AG09319 (cell line): ENCODE results near the gene ELF2.

Source experiments
- DNase-seq: peaks from one replicate; pipeline ENCODE4 v3.0.0-alpha.2; 2010; ENCODE audit warnings: low read depth; ENCODE audit errors: extremely low read depth
- TF ChIP-seq, protein P1 (sequence below): IDR thresholded peaks from 2 replicates; pipeline ENCODE4 v1.5.1; 2011; ENCODE audit warnings: low read depth, mild to moderate bottlenecking, inconsistent platforms, low read length, moderate library complexity

The ELF2 gene

DNA sequence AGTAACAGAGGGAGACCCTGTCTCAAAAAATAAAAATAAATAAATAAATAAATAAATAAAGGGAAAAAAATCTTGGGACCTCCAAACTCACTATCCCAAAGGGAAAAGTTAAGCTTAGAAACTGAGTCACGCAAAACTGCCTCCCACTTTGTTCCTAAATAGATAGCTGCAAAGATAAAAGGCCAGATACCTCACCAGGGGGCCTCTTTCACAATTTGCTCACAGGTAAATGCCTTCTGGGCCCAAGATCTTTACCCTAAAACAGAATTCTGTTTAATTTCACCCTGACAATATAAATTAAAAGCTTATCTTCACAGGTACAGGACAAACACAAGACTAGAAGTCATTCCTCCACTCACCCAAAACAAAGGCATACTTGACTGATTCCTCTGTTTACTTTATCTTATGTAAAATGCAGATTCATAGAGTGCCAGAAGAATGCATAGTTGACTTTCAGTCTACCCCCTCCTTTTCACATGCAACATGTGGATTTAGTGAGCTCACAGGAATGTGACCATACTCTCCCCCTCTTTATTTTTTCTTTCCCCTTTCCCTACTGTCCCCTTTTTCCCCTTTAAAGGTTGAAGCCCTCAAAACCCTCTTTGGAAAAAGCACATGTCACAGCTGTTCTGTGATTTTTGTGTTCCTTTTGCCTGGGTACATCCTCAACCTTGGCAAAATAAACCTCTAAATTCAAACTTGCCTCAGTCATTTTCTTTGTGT, 23.4 kb downstream of the ELF2 start:
- TF ChIP-seq, protein P1, sequence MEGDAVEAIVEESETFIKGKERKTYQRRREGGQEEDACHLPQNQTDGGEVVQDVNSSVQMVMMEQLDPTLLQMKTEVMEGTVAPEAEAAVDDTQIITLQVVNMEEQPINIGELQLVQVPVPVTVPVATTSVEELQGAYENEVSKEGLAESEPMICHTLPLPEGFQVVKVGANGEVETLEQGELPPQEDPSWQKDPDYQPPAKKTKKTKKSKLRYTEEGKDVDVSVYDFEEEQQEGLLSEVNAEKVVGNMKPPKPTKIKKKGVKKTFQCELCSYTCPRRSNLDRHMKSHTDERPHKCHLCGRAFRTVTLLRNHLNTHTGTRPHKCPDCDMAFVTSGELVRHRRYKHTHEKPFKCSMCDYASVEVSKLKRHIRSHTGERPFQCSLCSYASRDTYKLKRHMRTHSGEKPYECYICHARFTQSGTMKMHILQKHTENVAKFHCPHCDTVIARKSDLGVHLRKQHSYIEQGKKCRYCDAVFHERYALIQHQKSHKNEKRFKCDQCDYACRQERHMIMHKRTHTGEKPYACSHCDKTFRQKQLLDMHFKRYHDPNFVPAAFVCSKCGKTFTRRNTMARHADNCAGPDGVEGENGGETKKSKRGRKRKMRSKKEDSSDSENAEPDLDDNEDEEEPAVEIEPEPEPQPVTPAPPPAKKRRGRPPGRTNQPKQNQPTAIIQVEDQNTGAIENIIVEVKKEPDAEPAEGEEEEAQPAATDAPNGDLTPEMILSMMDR, result no peak
- DNase-seq, result no peak

DNA sequence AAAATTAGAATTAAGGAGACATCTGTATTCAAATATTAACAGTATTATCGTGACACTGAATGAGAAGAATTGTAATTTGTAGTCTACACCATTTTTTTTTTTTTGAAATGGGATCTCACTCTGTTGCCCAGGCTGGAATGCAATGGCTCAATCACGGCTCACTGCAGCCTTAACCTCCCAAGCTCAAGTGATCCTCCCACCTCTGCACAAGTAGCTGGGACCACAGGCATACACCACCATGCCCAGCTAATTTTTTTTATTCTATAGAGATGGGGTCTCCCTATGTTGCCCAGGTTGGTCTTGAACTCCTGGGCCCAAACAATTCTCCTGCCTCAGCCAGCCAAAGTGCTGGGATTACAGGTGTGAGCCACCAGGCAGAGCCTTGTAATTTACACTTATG, 24.8 kb downstream of the ELF2 start:
- TF ChIP-seq, protein P1, result no peak

DNA sequence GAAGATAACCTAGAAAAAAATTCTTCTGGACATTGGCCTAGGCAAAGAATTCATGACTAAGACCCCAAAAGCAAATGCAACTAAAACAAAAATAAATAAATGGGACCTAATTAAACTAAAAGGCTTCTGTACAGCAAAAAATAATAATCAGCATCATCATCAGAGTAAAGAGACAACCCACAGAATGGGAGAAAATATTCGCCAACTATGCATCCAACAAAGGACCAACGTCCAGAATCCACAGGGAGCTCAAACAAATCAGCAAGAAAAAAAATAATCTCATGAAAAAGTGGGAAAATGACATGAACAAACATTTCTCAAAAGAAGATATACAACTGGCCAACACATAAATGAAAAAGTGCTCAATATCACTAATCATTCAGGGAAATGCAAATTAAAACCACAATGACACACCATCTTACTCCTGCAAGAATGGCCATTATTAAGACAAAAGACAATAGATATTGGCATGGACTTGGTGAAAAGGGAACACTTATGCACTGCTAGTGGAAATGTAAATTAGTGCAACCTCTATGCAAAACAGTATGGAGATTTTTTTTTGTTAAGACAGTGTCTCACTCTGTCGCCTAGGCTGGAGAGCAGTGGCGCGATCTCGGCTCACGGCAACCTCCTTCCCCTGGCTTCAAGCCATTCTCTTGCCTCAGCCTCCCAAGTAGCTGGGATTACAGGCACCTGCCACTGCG, 29.9 kb downstream of the ELF2 start:
- no peak for DNase-seq
- TF ChIP-seq, protein P1, result no peak

More for the DNA sequence above, 24.8 kb downstream of the ELF2 start:
- DNase-seq, result no peak

- no peak for DNase-seq
- TF ChIP-seq, protein P1, result no peak
Observed at GRCh38 chr4:139145552-139145932, 31.5 kb downstream of the ELF2 start.

DNA sequence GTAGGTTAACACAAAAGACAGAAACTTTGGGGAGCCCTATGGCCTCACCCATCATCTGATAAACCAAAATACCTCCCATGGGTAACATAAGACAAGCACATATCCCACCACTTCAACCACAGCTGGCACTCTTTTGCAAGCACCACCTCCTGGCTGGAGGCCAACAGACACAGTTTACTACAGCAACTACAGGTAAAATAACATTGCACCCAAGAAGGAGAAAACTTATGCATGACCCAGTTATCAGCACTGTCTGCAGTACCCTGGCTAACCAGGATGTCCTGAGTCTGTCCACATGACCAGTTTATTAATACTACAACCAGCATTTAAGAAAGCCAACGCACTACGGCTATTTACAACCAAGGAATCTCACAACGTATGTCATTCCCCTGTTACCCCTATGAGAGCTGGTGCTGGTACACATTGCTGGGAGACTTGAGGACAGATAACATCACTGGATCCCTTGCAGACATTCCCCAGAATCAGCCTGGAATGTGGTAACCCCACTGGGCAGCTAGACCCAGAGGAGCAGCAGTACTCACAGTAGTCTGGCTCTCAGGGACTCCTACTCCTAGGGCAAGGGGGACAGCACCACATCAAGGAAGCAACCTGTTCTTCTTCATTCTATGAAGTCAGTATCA, 32.0 kb downstream of the ELF2 start:
- no peak for DNase-seq
- TF ChIP-seq, protein P1, result no peak

DNA sequence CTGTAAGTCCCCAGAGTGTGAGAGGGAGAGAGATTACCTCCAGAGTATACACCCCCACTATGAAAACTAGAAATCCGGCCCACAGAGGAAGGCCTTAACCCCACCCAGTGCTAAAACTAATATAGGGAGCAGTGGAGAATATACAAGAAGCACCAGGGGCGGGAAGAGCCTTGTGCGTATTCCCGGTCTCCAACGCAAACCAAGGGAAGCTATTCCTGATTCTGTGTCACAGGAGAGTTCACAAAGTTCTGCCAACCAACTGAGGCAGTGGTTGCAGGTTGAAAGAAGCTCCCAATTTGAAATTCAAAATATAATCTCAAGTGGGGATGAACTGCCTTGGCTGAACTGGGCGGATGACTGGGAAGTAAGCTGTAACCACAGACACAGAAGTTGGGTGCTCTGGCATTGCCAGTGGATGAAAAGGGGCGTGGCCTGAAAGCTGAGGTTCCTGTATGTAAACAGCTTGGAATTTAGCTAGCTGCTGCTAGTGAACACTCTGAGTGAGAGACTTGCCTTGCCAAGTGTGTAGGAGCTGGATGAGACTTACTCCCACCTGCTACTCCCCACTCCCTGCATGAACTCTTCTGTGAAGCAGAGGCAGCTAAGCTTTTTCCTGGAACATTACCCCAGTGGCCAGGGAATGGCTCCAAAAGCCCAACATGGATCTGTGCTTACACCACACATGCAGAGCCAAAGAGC, 32.7 kb downstream of the ELF2 start:
- TF ChIP-seq, protein P1, result no peak
- no peak for DNase-seq

- TF ChIP-seq, protein P1, result no peak
- DNase-seq, result no peak
Observed at GRCh38 chr4:139142980-139143379, 34.0 kb downstream of the ELF2 start.
